GM12891 (cell line): Measurements from ENCODE around the gene NTRK3.
"Not testable (repeated sequence)": the region's sequence is repeated elsewhere in the genome, so short reads cannot be mapped to it uniquely, and the experiment has no call there.

Experiments
- POLR2AphosphoS5 ChIP-seq: IDR thresholded peaks from 2 replicates; pipeline ENCODE4 v1.6.1; 2011; ENCODE audit warnings: low read depth, low read length, control low read depth
- SPI1 ChIP-seq: IDR thresholded peaks from 2 replicates; pipeline ENCODE4 v1.6.1; 2011; ENCODE audit warnings: low read depth, low read length, control low read depth
- TAF1 ChIP-seq: IDR thresholded peaks from 2 replicates; pipeline ENCODE4 v1.6.1; 2011; ENCODE audit warnings: low read depth, low read length, control low read depth

DNA sequence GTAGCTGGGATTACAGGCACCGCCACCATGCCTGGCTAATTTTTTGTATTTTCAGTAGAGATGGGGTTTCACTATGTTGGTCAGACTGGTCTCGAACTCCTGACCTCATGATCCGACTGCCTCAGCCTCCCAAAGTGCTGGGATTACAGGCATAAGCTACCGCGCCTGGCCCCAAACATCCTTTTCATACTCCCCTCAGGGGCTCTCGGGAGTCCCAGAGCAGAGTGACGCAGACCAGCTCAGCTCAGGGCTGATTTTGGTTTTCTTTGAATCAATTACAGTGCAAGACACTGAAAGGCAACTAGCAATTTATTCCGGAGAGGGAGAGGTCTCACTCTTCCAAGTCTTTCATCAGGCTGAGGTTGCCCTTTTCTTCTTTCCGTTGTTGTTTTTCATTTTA, 184.4 kb downstream of the NTRK3 start:
- not testable (repeated sequence) for TF ChIP-seq SPI1, POLR2AphosphoS5, TAF1
